HepG2 (cell line): ENCODE data around the gene NKD1. TPM values are rescaled to one million over a fixed set of nuclear protein-coding genes. Genes with fewer than 3 reads are reported as not detected.

Experiments used
- ESRRA ChIP-seq: sonication (generic); formaldehyde crosslinking; IDR thresholded peaks from 2 replicates; pipeline ENCODE4 v1.5.1; 2020; ENCODE audit warnings: mild to moderate bottlenecking, low read depth, missing genetic modification reagents
- NFKB2 ChIP-seq: sonication (generic); formaldehyde crosslinking; IDR thresholded peaks from 2 replicates; pipeline ENCODE4 v1.4.0; 2020; ENCODE audit warnings: missing genetic modification reagents, borderline replicate concordance
- PAF1 ChIP-seq: IDR thresholded peaks from 2 replicates; pipeline ENCODE4 v1.6.1; 2016; ENCODE audit warnings: missing genetic modification reagents, missing compliant biosample characterization
- SP5 ChIP-seq: IDR thresholded peaks from 2 replicates; pipeline ENCODE4 v1.6.1; 2016; ENCODE audit warnings: low read depth, borderline replicate concordance
- ZBTB14 ChIP-seq: sonication (generic); formaldehyde crosslinking; IDR thresholded peaks from 2 replicates; pipeline ENCODE4 v1.4.0; 2020; ENCODE audit warnings: missing genetic modification reagents
- ZBTB49 ChIP-seq: sonication (generic); formaldehyde crosslinking; IDR thresholded peaks from 2 replicates; pipeline ENCODE4 v1.4.0; 2020; ENCODE audit warnings: missing genetic modification reagents, borderline replicate concordance
- ZFX ChIP-seq: sonication (generic); formaldehyde crosslinking; IDR thresholded peaks from 2 replicates; pipeline ENCODE4 v1.4.0; 2020; ENCODE audit warnings: mild to moderate bottlenecking, low read depth, missing genetic modification reagents, moderate library complexity
- ZNF234 ChIP-seq: sonication (generic); formaldehyde crosslinking; conservative IDR thresholded peaks from 2 replicates; pipeline ENCODE4 v1.5.1; 2020; ENCODE audit warnings: mild to moderate bottlenecking, missing genetic modification reagents
- ZNF430 ChIP-seq: sonication (generic); formaldehyde crosslinking; IDR thresholded peaks from 2 replicates; pipeline ENCODE4 v1.9.0; 2021; ENCODE audit warnings: mild to moderate bottlenecking, missing genetic modification reagents
- ZNF660 ChIP-seq: sonication (generic); formaldehyde crosslinking; IDR thresholded peaks from 2 replicates; pipeline ENCODE4 v1.5.1; 2020; ENCODE audit warnings: mild to moderate bottlenecking, low read depth, missing genetic modification reagents, borderline replicate concordance
- ZNF772 ChIP-seq: sonication (generic); formaldehyde crosslinking; IDR thresholded peaks from 2 replicates; pipeline ENCODE4 v1.5.0; 2020; ENCODE audit warnings: mild to moderate bottlenecking, missing genetic modification reagents
- polyA plus RNA-seq, 8 experiments: library from polyadenylated mRNA; depleted of rRNA in 3 of 8; stranded (reverse) in 7 of 8; unstranded in 1 of 8; fragments of >200 nt; fragmentation: Illumina TruSeq in 4 of 8; extraction: Trizol in 4 of 8; gene quantifications; 2 replicates each; pipeline versions ENCODE4 v1.2.1 to v1.2.3, GENCODE V29; 2011 to 2016; ENCODE audit warnings: low read depth in 4 of 8, missing spikeins in 1 of 8, mixed read lengths in 1 of 8; ENCODE audit not compliant: insufficient read depth in 1 of 8
- total RNA-seq, 5 experiments: library from RNA; depleted of rRNA; stranded (reverse); fragments of >200 nt; fragmentation: Illumina TruSeq; extraction: Trizol; gene quantifications; 2 replicates each; pipeline ENCODE4 v1.2.3, GENCODE V29; 2016; ENCODE audit warnings: low read depth in 1 of 5
- TF ChIP-seq, protein P1 (sequence below): sonication (generic); formaldehyde crosslinking; IDR thresholded peaks from 2 replicates; pipeline ENCODE4 v1.8.1; 2023; ENCODE audit warnings: missing genetic modification reagents, inconsistent platforms, borderline replicate concordance
- TF ChIP-seq, protein P2 (sequence below): sonication (generic); formaldehyde crosslinking; IDR thresholded peaks from 2 replicates; pipeline ENCODE4 v1.4.0; 2020; ENCODE audit warnings: missing genetic modification reagents, borderline replicate concordance
- TF ChIP-seq, protein P3 (sequence below): sonication (generic); formaldehyde crosslinking; IDR thresholded peaks from 2 replicates; pipeline ENCODE4 v1.5.1; 2020; ENCODE audit warnings: mild to moderate bottlenecking, missing genetic modification reagents, moderate library complexity

The NKD1 gene
- total and polyA plus RNA-seq, 2 of the 13 experiments (the other 11 are each of a cell fraction or from before 2014, with no cell fraction given), result 70.4 to 121 TPM

GRCh38 chr16:50538411-50539052, 9.7 kb upstream of the NKD1 start (continued):
- no peak for TF ChIP-seq ZBTB14
- TF ChIP-seq ZNF660 (CRISPR knock-in tag), result no peak
- TF ChIP-seq, protein P1, sequence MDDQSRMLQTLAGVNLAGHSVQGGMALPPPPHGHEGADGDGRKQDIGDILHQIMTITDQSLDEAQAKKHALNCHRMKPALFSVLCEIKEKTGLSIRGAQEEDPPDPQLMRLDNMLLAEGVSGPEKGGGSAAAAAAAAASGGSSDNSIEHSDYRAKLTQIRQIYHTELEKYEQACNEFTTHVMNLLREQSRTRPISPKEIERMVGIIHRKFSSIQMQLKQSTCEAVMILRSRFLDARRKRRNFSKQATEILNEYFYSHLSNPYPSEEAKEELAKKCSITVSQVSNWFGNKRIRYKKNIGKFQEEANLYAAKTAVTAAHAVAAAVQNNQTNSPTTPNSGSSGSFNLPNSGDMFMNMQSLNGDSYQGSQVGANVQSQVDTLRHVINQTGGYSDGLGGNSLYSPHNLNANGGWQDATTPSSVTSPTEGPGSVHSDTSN (CRISPR knock-in tag), result no peak
- TF ChIP-seq SP5 (CRISPR knock-in tag), result no peak
- no peak for TF ChIP-seq ZNF234 (CRISPR knock-in tag)
- peak; percentile 67; the same call in 1 of the 2 replicates for TF ChIP-seq ZFX (CRISPR knock-in tag)
- TF ChIP-seq, protein P2, sequence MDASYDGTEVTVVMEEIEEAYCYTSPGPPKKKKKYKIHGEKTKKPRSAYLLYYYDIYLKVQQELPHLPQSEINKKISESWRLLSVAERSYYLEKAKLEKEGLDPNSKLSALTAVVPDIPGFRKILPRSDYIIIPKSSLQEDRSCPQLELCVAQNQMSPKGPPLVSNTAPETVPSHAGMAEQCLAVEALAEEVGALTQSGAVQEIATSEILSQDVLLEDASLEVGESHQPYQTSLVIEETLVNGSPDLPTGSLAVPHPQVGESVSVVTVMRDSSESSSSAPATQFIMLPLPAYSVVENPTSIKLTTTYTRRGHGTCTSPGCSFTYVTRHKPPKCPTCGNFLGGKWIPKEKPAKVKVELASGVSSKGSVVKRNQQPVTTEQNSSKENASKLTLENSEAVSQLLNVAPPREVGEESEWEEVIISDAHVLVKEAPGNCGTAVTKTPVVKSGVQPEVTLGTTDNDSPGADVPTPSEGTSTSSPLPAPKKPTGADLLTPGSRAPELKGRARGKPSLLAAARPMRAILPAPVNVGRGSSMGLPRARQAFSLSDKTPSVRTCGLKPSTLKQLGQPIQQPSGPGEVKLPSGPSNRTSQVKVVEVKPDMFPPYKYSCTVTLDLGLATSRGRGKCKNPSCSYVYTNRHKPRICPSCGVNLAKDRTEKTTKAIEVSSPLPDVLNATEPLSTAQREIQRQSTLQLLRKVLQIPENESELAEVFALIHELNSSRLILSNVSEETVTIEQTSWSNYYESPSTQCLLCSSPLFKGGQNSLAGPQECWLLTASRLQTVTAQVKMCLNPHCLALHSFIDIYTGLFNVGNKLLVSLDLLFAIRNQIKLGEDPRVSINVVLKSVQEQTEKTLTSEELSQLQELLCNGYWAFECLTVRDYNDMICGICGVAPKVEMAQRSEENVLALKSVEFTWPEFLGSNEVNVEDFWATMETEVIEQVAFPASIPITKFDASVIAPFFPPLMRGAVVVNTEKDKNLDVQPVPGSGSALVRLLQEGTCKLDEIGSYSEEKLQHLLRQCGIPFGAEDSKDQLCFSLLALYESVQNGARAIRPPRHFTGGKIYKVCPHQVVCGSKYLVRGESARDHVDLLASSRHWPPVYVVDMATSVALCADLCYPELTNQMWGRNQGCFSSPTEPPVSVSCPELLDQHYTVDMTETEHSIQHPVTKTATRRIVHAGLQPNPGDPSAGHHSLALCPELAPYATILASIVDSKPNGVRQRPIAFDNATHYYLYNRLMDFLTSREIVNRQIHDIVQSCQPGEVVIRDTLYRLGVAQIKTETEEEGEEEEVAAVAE (CRISPR knock-in tag), result 0 out of 2 replicates have a peak, but pooled peaks have one; percentile 4
- TF ChIP-seq NFKB2 (CRISPR knock-in tag), result no peak
- 0 out of 2 replicates have a peak, but pooled peaks have one; percentile 77 for TF ChIP-seq ZNF430 (CRISPR knock-in tag)
- TF ChIP-seq ESRRA, result no peak
- TF ChIP-seq, protein P3, sequence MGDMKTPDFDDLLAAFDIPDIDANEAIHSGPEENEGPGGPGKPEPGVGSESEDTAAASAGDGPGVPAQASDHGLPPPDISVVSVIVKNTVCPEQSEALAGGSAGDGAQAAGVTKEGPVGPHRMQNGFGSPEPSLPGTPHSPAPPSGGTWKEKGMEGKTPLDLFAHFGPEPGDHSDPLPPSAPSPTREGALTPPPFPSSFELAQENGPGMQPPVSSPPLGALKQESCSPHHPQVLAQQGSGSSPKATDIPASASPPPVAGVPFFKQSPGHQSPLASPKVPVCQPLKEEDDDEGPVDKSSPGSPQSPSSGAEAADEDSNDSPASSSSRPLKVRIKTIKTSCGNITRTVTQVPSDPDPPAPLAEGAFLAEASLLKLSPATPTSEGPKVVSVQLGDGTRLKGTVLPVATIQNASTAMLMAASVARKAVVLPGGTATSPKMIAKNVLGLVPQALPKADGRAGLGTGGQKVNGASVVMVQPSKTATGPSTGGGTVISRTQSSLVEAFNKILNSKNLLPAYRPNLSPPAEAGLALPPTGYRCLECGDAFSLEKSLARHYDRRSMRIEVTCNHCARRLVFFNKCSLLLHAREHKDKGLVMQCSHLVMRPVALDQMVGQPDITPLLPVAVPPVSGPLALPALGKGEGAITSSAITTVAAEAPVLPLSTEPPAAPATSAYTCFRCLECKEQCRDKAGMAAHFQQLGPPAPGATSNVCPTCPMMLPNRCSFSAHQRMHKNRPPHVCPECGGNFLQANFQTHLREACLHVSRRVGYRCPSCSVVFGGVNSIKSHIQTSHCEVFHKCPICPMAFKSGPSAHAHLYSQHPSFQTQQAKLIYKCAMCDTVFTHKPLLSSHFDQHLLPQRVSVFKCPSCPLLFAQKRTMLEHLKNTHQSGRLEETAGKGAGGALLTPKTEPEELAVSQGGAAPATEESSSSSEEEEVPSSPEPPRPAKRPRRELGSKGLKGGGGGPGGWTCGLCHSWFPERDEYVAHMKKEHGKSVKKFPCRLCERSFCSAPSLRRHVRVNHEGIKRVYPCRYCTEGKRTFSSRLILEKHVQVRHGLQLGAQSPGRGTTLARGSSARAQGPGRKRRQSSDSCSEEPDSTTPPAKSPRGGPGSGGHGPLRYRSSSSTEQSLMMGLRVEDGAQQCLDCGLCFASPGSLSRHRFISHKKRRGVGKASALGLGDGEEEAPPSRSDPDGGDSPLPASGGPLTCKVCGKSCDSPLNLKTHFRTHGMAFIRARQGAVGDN (CRISPR knock-in tag), result peak; percentile 78; the same call in 1 of the 2 replicates
- TF ChIP-seq ZBTB49 (CRISPR knock-in tag), result 0 out of 2 replicates have a peak, but pooled peaks have one; percentile 14
- 0 out of 2 replicates have a peak, but pooled peaks have one; percentile 31 for TF ChIP-seq PAF1 (CRISPR knock-in tag)
- TF ChIP-seq ZNF772 (CRISPR knock-in tag), result no peak
